NCI-H1694 (cell line): Measurements from ENCODE around the gene ACAD8.

ENCODE experiments used
- DNase-seq: peaks from one replicate; lab custom pipeline; 2025; lab: John Stamatoyannopoulos, UW

Gene ACAD8

DNA sequence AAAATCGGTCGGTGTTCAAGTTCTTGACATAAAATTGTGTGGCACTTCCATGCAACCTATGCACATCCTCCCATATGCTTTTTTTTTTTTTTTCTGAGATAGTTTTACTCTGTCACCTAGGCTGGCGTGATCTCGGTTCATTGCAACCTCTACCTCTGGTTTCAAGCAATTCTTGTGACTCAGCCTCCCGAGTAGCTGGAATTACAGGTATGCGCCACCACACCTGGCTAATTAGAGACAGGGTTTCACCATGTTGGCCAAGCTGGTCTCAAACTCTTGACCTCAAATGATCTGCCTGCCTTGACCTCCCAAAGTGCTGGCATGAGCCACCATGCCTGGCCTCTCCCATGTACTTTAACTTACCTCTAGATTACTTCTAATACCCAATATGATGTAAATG is 37.8 kb downstream of the ACAD8 start:
- DNase-seq = no peak

DNA sequence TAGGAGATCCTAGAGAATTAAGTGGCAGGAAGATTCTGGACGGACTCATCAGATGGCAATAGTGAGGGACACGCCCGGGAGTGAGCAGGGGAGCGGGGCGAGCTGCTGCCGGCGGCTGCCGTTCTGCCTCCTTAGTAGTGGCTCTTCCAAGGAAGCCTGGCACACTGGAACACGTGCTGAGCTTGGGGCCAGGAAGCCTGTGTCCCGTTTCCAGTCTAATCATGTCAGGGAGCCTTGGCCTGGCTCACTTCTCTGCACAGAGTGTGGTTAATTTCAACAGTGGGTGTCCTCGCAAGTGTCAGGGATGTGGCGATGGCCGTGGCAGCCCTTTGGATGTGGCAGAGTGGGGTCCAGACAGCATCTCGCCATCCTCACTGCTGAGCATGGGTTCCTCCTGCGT is 39.3 kb downstream of the ACAD8 start:
- no peak for DNase-seq

DNA sequence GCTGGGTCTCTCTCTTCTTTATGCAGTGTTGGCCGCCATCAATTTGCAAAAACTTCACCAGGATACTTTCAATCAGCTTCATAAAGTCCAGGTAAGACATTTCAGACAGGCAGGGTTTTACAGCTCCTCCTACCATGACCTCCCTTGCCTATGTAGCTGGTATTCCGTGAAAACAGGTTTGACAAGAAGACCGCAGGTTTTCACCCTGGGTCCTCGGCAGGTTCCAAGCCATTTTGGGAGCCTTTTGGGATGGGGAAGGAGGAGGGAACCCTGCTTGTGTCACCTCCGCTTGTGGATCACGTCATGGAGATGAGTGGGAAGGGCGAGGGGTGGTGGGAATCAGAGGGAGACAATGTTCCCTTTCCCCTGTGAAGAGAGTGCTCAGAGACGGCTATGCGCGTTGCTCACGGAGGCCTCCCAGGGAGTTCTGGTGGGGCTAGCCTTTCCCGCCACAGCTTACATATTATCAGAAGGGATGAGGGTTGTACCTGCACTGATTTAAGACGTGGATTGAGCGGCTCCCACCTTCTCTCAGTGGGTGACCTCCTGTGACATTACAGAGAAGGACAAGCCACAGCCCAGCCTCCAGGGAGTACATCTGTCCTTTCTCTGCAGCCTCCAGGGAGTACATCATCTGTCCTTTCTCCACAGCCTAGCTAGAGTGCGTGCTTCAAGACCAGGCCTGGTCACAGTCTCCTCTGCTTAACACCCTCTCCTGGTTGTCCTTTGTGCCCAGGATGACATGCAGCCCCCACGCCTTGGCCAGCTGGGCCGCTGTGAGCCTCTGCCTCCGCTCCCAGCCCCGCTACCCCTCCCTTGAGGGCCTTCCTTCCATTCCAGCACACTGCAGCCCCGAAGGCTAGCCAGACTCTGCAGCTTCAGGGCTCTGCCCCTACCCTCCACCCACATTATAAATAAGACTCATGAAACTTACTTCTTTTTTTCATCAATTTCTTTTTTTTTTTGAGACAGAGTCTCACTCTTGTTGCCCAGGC is 40.0 kb downstream of the ACAD8 start:
- no peak for DNase-seq

DNA sequence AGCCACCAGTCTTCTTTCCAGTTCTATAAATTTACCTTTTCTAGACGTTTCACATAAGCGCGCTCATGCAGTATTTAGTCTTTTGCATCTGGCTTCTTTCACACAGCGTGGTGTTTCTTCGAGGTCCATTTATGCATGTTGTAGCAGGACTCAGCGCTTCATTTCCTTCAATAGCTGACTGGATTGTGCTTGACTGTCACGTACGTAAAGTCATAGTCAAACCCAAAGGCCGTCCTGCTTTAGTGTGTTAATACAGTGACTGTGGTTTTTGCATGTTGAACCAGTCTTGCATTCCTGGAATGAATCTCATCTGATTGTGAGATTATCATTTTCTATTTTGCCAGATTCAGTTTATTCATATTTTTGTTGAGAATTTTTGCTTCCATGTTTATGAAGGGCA is 41.3 kb downstream of the ACAD8 start:
- DNase-seq = no peak

- DNase-seq = no peak
These were observed 58.9 kb downstream of the ACAD8 start for GRCh38 chr11:134312223-134312622.

GRCh38 chr11:134312807-134313206 is 59.4 kb downstream of the ACAD8 start:
- no peak for DNase-seq

GRCh38 chr11:134313379-134313778 is 60.0 kb downstream of the ACAD8 start:
- no peak for DNase-seq

DNA sequence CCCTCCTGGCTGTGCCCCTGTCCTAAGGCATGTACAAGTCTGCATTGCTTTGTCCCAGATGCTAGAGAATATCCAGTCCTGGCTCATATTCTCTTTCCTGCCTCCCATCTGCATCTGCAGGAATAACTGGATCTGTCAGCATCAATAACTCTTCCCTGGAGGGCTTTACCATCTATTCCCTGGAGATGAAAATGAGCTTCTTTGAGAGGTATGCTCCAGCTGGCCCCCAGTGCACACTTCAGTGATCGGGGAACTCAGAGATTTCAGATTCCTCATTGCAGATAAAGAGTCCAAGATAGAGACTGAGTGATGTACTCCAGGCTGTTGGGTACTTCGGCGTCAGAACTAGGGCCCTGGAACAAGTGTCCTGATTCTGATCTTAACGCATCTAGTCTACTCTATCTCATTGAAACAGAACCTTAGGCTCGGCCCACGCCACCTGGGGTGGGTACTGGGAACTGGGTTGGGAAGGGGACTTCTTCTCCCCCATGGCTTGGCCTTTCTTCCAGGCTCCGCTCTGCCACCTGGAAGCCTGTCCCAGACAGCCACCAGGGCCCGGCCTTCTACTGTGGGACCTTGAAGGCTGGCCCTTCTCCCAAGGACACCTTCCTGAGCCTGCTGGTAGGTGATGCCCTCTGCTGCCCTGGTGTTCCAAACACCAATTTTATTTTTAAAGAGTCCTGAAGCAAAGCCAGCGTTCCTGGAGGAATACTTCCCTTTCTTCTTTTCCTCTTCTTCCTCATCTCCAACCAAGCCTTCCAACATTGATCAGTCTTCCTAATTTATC is 60.6 kb downstream of the ACAD8 start:
- no peak for DNase-seq
